Measurements from ENCODE around the gene CTSK.

CTSK gene

GRCh38 chr1:150751443-150751842 lies 56.6 kb downstream of the CTSK start:
- DNase-seq, result no peak

DNA sequence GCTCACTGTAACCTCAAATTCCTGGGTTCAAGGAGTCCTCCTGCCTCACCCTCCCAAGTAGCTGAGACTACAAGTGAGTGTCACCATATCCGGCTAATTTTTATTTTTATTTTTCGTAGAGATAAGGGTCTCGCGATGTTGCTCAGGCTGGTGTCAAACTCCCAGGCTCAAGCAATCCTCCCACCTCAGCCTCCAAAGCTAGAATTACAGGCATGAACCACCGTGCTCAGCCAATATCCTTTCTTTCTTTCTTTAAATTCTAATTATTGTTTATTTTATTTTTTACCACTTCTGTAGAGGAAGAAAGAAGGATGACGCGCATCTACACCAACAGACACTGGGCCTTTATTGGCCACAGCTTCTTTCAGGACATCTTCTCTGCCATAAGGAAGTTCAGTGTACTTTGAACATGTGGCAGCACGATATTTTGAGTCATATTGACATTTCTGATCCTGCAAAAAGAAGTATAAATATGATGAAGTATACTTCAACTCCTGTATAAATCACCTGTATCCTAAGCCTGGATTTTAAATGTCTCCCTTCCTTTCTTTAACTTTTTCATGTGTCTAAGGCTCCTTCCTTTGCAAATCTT lies 58.2 kb downstream of the CTSK start:
- DNase-seq, result no peak

- DNase-seq, result no peak
These were observed 59.0 kb downstream of the CTSK start for GRCh38 chr1:150748878-150749719.
